Chondrocyte (in vitro differentiated cells): Measurements from ENCODE around the gene IFI35. TPM values are rescaled to one million over a fixed set of nuclear protein-coding genes. Genes with fewer than 3 reads are reported as not detected.

Source experiments
- DNase-seq: peaks from one replicate; pipeline ENCODE4 v3.0.0; 2021; ENCODE audit warnings: mixed read lengths, low spot score
- H3K27ac Mint-ChIP-seq: one replicate; pipeline ENCODE4 v1.8.0; 2021; ENCODE audit warnings: mild to moderate bottlenecking, moderate library complexity, mixed read lengths; ENCODE audit not compliant: unreplicated experiment
- H3K27me3 Mint-ChIP-seq: 2 replicates; pipeline ENCODE4 v1.8.0; 2021; ENCODE audit warnings: low read depth, mixed read lengths
- H3K36me3 Mint-ChIP-seq: 2 replicates; pipeline ENCODE4 v1.8.0; 2021; ENCODE audit warnings: low read depth, mixed read lengths
- H3K4me1 Mint-ChIP-seq: 2 replicates; pipeline ENCODE4 v1.8.0; 2021; ENCODE audit warnings: low read depth, mild to moderate bottlenecking, mixed read lengths
- H3K4me3 Mint-ChIP-seq: one replicate; pipeline ENCODE4 v1.8.0; 2021; ENCODE audit warnings: mild to moderate bottlenecking, moderate library complexity, mixed read lengths; ENCODE audit not compliant: unreplicated experiment
- H3K9me3 Mint-ChIP-seq: 2 replicates; pipeline ENCODE4 v1.8.0; 2021; ENCODE audit warnings: low read depth, mixed read lengths
- total RNA-seq: library from RNA; stranded (reverse); gene quantifications from 3 replicates; pipeline ENCODE4 v1.2.1, GENCODE V29; 2021
- TF ChIP-seq, protein P1 (sequence below): fragments of 200-600 bp; sonication (generic); IDR thresholded peaks from 2 replicates; pipeline ENCODE4 v1.5.0; 2021; ENCODE audit warnings: antibody characterized with exemption, mild to moderate bottlenecking, moderate library complexity

Gene IFI35
- total RNA-seq, 1 donor from 2014 or later: 12.8 TPM

DNA sequence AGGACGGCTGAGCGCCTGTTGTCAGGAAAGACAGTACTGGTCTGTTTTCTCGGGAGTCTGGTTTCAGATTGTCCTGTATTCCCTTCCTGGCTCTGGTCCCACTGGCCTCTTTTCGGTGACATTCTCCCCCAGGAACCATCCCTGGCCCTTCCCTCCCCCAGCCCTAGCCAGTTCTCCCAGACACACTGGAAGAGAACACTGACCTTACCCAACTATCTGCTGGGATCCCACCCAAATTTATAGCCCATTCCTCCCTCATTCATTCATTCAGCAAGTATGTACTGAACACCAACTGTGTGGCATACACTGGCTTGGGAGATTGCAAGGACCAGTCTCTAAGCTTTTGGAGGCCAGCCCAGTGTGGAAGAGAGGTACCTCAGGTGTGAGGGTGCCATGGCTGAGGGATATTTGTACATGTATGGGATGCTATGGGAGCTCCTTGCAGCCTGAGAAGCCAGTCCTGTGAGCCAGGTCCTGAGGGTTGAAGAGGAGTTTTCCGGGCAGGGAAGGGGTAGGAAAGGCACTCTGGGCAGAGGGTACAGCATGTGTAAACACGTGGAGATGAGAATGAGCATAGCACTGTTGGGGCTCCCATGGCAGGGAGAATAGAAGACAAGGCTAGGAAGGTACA is 23.7 kb downstream of the IFI35 start:
- Mint-ChIP-seq H3K27me3 (no peaks in the 10 kb centered on the region), H3K27ac (no peak overlapping the region), H3K4me3 (no peak overlapping the region), H3K9me3 (no peaks in the 10 kb centered on the region), H3K36me3 (no peaks in the 10 kb centered on the region), H3K4me1 (peaks cover 6% of the 10 kb centered on the region)
- TF ChIP-seq, protein P1, sequence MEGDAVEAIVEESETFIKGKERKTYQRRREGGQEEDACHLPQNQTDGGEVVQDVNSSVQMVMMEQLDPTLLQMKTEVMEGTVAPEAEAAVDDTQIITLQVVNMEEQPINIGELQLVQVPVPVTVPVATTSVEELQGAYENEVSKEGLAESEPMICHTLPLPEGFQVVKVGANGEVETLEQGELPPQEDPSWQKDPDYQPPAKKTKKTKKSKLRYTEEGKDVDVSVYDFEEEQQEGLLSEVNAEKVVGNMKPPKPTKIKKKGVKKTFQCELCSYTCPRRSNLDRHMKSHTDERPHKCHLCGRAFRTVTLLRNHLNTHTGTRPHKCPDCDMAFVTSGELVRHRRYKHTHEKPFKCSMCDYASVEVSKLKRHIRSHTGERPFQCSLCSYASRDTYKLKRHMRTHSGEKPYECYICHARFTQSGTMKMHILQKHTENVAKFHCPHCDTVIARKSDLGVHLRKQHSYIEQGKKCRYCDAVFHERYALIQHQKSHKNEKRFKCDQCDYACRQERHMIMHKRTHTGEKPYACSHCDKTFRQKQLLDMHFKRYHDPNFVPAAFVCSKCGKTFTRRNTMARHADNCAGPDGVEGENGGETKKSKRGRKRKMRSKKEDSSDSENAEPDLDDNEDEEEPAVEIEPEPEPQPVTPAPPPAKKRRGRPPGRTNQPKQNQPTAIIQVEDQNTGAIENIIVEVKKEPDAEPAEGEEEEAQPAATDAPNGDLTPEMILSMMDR: no peak
- DNase-seq: no peak

DNA sequence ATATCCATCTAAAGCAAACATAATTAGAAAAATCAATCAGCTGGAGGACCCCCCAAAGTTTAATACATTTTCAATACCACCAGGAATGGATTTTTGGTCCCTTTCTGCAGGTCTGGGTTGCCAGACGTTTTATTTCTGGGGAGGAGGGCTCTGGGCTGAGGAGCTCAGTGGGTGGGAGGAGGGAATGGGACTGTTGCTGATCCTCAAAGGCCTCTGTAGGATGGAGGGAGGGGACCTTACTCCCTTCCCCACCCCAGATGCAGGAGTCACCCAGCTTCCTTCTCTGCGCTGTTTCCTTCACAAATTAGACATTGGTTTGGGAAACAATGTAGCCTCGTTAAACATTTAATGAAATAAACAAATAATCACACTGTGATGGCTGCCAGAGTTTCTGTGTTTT is 25.1 kb downstream of the IFI35 start:
- H3K27me3 Mint-ChIP-seq: no peaks in the 10 kb centered on the region
- no peaks in the 10 kb centered on the region for H3K9me3 Mint-ChIP-seq
- no peak overlapping the region for H3K27ac Mint-ChIP-seq
- TF ChIP-seq, protein P1: no peak
- H3K36me3 Mint-ChIP-seq: no peaks in the 10 kb centered on the region
- no peak for DNase-seq
- H3K4me1 Mint-ChIP-seq: peaks cover 6% of the 10 kb centered on the region
- H3K4me3 Mint-ChIP-seq: no peak overlapping the region

DNA sequence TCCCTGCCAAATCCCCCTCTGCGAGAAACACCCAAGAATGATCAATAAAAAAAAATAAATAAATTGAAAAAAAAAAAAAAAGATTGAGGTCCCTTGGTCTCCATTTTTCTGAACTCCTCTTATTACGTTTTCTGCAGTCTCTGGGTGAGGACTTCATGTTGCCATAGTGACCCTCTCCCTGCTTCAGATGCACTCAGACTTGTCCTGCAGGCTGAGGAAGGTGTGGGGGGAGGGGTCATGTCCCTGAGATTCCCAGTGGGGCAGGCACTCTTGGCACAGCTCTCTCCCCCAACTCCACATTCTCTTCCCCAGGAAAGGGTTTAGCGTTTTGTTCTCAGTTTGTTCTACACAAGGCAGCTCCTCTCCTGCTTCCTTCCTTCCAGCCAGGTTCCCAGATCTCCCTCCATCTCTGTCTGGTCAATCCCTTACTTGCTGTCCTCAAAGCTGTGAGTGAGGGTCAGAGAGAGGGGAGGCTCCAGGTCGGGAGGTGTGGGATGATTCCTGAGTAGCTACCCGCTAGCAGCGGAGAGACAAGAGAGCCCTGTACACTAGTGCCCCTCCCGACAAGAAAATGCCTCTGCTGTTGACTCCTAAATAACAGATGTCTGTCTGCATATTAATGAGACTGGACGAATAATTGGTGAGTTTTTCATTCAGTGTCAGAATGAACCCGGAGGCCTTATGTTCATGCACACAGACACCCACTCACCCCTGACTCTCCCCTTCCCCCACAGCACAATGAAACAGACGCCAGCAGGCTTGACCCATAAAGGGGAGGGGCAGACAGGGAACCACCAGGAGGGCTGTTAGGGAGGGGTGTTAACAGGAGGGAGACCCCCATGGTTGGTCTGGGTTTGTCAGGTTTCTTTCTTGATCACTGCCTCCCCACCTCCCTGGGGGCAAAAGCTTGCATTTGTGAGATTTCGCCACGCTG is 27.6 kb downstream of the IFI35 start:
- no peak for DNase-seq
- Mint-ChIP-seq H3K4me1 (peaks cover 6% of the 10 kb centered on the region), H3K4me3 (no peak overlapping the region), H3K9me3 (no peaks in the 10 kb centered on the region), H3K27ac (no peak overlapping the region), H3K36me3 (no peaks in the 10 kb centered on the region), H3K27me3 (no peaks in the 10 kb centered on the region)
- TF ChIP-seq, protein P1: no peak

DNA sequence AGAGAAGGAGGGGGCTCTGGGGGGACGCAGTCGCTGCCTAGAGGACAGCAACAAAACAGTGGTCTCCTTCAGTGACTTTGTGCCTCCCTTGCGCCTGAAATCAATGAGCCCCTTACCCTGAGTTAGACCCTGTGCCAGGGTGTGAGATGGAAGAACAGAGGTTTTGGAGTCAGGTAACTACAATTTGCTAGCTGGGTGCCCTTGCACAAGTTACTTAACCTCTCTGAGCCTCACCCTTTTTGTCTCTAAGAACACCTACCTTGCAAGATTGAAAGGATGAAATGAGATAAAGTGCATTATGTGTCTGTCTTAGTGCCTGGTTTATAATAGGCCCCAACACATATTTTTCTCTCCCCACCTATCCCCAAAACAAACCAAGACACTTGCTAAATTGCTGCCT is 28.3 kb downstream of the IFI35 start:
- H3K36me3 Mint-ChIP-seq: no peaks in the 10 kb centered on the region
- no peak for DNase-seq
- H3K4me1 Mint-ChIP-seq: peaks cover 6% of the 10 kb centered on the region
- no peaks in the 10 kb centered on the region for H3K9me3 Mint-ChIP-seq
- no peaks in the 10 kb centered on the region for H3K27me3 Mint-ChIP-seq
- H3K4me3 Mint-ChIP-seq: no peak overlapping the region
- H3K27ac Mint-ChIP-seq: no peak overlapping the region
- TF ChIP-seq, protein P1: no peak

DNA sequence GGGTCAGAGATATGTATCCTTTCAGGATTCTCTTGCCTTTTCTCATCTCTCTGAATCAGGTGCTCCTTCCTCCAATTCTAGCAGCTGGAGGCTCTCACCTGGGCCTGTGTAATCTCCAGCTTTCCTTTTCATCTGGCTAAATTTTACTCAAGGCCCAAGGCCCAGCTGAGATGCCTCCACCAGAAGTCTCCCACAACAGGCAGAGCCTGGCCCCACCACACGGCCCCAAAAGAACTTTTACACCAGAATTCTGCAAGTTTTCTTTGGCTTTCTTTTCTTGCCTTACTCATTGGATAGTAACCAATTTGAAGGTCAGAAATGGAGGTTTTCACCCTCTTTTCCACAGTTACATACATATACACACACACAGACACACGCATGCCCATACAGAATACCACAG is 33.1 kb downstream of the IFI35 start:
- H3K4me1 Mint-ChIP-seq: no peaks in the 10 kb centered on the region
- H3K9me3 Mint-ChIP-seq: no peaks in the 10 kb centered on the region
- no peak for DNase-seq
- H3K27me3 Mint-ChIP-seq: no peaks in the 10 kb centered on the region
- TF ChIP-seq, protein P1: no peak
- H3K36me3 Mint-ChIP-seq: no peaks in the 10 kb centered on the region
- no peak overlapping the region for H3K27ac Mint-ChIP-seq
- no peak overlapping the region for H3K4me3 Mint-ChIP-seq
